ENCODE data around the gene GDF15. TPM values are rescaled to one million over a fixed set of nuclear protein-coding genes. Genes with fewer than 3 reads are reported as not detected.
A peak's percentile ranks its signal among the peaks of the same experiment; 100 is the strongest.

Gene GDF15
- total RNA-seq, 2 experiments from 2014 or later, result 0.34 to 0.75 TPM

GRCh38 chr19:18406749-18407148 is 20.8 kb downstream of the GDF15 start:
- ATAC-seq (ENCODE audit: low read depth) (no peak), DNase-seq (no peak)
- Mint-ChIP-seq H3K9me3 (no peaks in the 10 kb centered on the region), H3K4me1 (peaks cover 7% of the 10 kb centered on the region), H3K36me3 (no peaks in the 10 kb centered on the region), H3K4me3 (no peak overlapping the region), H3K27ac (no peak overlapping the region), H3K27me3 (peaks cover 4% of the 10 kb centered on the region)
- POLR2A ChIA-PET, result no interaction called here

DNA sequence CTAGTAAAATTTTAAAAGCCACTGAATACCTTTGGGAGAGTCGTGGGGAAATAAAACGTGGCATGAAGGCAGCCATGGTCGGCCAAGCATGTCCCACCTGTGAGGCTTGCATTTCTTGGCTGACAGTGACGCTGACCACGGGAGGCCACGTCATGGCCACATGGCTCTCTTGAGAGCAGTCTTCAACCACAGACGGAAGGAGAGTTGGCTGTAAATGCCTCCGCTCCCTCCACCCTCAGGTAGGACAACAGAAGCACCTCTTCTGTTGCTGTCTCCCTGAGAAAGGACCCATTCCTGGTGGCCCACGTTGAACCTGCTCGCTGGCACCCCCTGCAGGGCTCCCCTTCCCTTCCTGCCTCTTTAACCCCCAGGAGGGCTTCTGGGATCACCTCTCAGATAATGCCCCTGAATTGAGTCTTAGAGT is 22.1 kb downstream of the GDF15 start:
- no peak for ATAC-seq (ENCODE audit: low read depth)
- no peak overlapping the region for H3K4me3 Mint-ChIP-seq

DNA sequence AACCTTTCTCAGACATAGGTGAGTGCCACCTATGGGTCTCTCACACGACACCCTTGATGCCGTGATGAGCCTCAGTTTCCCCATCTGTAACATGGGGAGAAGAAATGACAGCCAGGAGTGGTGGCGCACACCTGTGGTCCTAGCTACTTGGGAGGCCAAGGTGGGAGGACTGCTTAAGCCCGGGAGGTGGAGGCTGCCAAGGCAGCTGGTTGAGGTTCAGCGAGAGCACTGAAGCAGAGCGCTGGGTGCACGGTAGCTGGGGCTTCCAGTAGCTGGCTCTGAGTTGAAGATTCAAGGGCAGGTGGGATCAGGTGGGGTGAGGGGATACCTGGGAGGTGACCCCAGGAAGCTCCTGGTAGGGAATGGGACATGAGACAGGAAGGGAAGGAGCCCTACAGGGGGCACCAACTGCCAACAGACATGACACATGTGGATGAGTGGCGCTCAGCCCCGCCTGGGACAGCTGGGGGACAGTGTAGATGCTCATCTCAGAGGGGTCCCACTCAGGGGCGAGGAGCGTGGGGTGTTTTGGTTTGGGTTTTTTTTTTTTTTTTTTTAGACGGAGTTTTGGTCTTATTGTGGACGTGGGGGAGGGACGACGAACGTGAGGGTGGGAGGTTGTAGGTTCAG is 26.8 kb downstream of the GDF15 start:
- no peaks in the 10 kb centered on the region for H3K36me3 Mint-ChIP-seq
- H3K27ac Mint-ChIP-seq, result no peak overlapping the region
- peaks cover 36% of the 10 kb centered on the region for H3K4me1 Mint-ChIP-seq
- DNase-seq (no peak), ATAC-seq (ENCODE audit: low read depth) (no peak)
- POLR2A ChIA-PET, result interaction anchor here (1.1 to 7.7 kb wide), 3 partner anchors 33 to 220 kb away, joined by 3 to 103 read pairs (median 3); partner anchors contain the start of genes JUND and MPV17L2
- peaks cover 4% of the 10 kb centered on the region for H3K27me3 Mint-ChIP-seq
- no peaks in the 10 kb centered on the region for H3K9me3 Mint-ChIP-seq
- no peak overlapping the region for H3K4me3 Mint-ChIP-seq

More for the DNA sequence above, 22.1 kb downstream of the GDF15 start:
- peak; percentile 63 for DNase-seq
- peaks cover 5% of the 10 kb centered on the region for H3K4me1 Mint-ChIP-seq
- H3K27ac Mint-ChIP-seq, result no peak overlapping the region
- no peaks in the 10 kb centered on the region for H3K9me3 Mint-ChIP-seq
- no peaks in the 10 kb centered on the region for H3K36me3 Mint-ChIP-seq
- POLR2A ChIA-PET, result no interaction called here
- peaks cover 4% of the 10 kb centered on the region for H3K27me3 Mint-ChIP-seq

DNA sequence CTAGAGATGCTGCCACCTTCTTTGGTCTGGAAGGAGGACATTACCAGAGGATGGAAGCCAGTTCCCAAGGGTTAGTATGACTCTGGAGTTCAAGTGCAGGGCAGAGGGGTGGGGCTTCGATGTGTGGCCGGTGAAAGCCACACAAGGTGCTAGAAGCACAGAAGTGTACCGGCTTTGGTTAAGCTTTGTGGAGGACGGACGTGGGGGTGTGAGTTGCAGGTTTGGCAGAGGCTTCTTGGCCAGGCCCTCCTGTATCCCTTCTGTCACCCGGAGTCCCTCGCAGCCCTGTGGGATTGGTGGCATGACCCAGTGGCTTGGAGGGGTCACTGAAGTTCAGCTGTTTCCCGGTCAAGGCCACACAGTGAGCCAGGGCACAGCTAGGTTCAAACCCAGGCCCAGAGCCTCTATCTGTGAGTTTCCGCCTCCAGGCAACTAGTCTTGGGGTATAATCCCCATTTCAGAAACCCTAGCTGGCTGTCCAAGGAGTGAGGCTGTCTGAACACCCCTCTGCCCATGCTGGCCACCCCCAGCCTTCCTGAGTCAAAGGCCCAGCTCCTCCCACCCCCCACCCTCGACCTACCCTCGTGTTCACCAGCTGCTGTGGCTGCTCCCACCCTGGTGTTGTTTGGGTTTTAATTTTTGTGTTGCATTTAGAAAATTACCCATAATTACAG is 28.7 kb downstream of the GDF15 start:
- ATAC-seq (ENCODE audit: low read depth) (peak; percentile 15), DNase-seq (peak; percentile 64)
- Mint-ChIP-seq H3K36me3 (no peaks in the 10 kb centered on the region), H3K4me1 (peaks cover 46% of the 10 kb centered on the region), H3K4me3 (peak overlapping the region; percentile 61), H3K9me3 (no peaks in the 10 kb centered on the region), H3K27me3 (peaks cover 4% of the 10 kb centered on the region), H3K27ac (peak overlapping the region; percentile 86)
- POLR2A ChIA-PET, result interaction anchor here (0.5 to 7.7 kb wide), 12 partner anchors 14 to 262 kb away, joined by 3 to 103 read pairs (median 3); partner anchors contain the start of genes ISYNA1, JUND, LSM4 and PIK3R2

DNA sequence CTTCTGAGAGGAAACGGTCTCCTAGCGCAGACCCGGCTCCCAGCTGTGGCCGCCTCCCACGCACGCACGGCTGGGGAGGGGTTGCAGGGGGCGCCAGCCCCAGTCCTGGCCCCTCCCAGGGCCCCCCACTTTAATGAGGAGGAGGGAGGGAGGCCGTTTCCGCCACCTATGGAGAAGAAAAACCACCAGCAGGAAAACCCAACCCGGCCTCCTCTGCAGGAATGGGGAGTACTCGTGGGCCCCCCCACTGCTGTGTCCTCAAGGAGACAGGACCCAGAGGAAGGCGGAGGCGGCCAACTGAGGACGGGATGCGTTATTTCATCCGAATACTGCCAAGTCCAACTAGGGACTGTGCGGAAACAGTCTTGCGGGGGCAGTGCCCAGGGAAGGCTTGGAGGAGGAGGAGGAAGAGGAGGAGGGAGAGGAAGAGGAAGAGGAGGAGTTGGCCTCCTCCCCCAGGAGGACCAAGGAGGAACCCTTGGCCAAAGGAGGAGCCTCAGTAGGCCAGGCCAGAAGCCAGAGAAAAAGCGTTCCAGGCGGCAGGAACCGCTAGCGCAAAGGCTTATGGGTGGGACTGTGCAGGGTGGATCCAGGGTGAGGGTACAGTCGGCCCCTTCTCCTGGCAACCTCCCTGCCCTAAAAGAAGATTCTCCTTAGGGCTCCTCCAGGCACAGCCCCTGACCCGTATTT is 29.4 kb downstream of the GDF15 start:
- DNase-seq (peak; percentile 49), ATAC-seq (ENCODE audit: low read depth) (no peak)
- Mint-ChIP-seq H3K4me3 (peak overlapping the region; percentile 85), H3K27me3 (peaks cover 4% of the 10 kb centered on the region), H3K4me1 (peaks cover 48% of the 10 kb centered on the region), H3K36me3 (peaks cover 2% of the 10 kb centered on the region), H3K9me3 (no peaks in the 10 kb centered on the region), H3K27ac (peak overlapping the region; percentile 86)
- POLR2A ChIA-PET, result interaction anchor here (0.7 to 7.7 kb wide), 11 partner anchors 14 to 263 kb away, joined by 3 to 103 read pairs (median 4); partner anchors contain the start of genes ISYNA1, JUND, LSM4 and PIK3R2

DNA sequence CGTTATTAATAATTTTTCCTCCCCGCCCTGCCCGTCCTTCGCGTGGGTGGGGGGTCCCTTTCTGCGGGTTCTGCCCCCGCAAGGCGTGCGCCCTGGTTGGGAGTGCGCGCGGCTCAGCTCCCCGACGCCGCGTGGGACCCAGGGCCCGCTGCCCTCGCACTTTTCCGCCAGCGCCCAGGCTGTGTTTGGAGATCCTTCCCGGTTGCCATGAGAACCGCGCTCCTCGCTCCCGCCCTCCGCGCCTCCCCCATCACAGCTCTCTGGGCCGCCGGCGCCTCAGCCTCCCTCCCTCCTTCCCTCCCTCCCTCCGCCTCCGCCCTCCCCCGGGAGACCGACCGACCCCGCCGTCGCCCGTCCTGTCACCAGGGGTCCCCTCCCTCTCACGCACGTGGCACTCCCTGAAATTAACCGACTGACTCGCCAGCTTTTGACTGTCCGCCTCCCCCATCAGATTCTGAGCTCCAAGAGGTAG is 30.9 kb downstream of the GDF15 start:
- H3K27ac Mint-ChIP-seq, result peak overlapping the region; percentile 86
- H3K27me3 Mint-ChIP-seq, result no peaks in the 10 kb centered on the region
- peaks cover 3% of the 10 kb centered on the region for H3K36me3 Mint-ChIP-seq
- DNase-seq, result no peak
- peak; percentile 11 for ATAC-seq (ENCODE audit: low read depth)
- peak overlapping the region; percentile 85 for H3K4me3 Mint-ChIP-seq
- peaks cover 55% of the 10 kb centered on the region for H3K4me1 Mint-ChIP-seq
- POLR2A ChIA-PET, result interaction anchor here (0.8 to 7.7 kb wide), 15 partner anchors 12 to 502 kb away, joined by 3 to 103 read pairs (median 6); partner anchors contain the start of genes COPE, DDX49, JUND and LSM4
- no peaks in the 10 kb centered on the region for H3K9me3 Mint-ChIP-seq

- peaks cover 61% of the 10 kb centered on the region for H3K4me1 Mint-ChIP-seq
- H3K36me3 Mint-ChIP-seq, result peaks cover 3% of the 10 kb centered on the region
- peak overlapping the region; percentile 93 for H3K27ac Mint-ChIP-seq
- POLR2A ChIA-PET, result interaction anchor here (0.9 to 7.7 kb wide), 15 partner anchors 12 to 502 kb away, joined by 3 to 103 read pairs (median 6); partner anchors contain the start of genes COPE, DDX49, JUND and LSM4
- ATAC-seq (ENCODE audit: low read depth) (peak; percentile 8), DNase-seq (peak; percentile 74)
- no peaks in the 10 kb centered on the region for H3K9me3 Mint-ChIP-seq
- H3K4me3 Mint-ChIP-seq, result peak overlapping the region; percentile 85
- no peaks in the 10 kb centered on the region for H3K27me3 Mint-ChIP-seq
Measured at GRCh38 chr19:18417250-18418028, 31.5 kb downstream of the GDF15 start.

- Mint-ChIP-seq H3K4me3 (peak overlapping the region; percentile 80), H3K27ac (peak overlapping the region; percentile 93), H3K9me3 (no peaks in the 10 kb centered on the region), H3K27me3 (no peaks in the 10 kb centered on the region), H3K36me3 (peaks cover 8% of the 10 kb centered on the region), H3K4me1 (peaks cover 66% of the 10 kb centered on the region)
- POLR2A ChIA-PET, result interaction anchor here (1.2 to 7.7 kb wide), 6 partner anchors 11 to 501 kb away, joined by 3 to 103 read pairs (median 13); partner anchors contain the start of genes COPE, DDX49 and JUND
- ATAC-seq (ENCODE audit: low read depth) (no peak), DNase-seq (peak; percentile 61)
Measured at GRCh38 chr19:18418029-18418482, 32.1 kb downstream of the GDF15 start.

GRCh38 chr19:18418483-18419194 is 32.7 kb downstream of the GDF15 start:
- H3K36me3 Mint-ChIP-seq, result peaks cover 11% of the 10 kb centered on the region
- H3K9me3 Mint-ChIP-seq, result no peaks in the 10 kb centered on the region
- POLR2A ChIA-PET, result interaction anchor here (0.6 to 7.7 kb wide), 16 partner anchors 10 to 437 kb away, joined by 3 to 103 read pairs (median 4); partner anchors contain the start of genes JUND, KXD1, LRRC25 and LSM4
- H3K27ac Mint-ChIP-seq, result peak overlapping the region; percentile 93
- DNase-seq (no peak), ATAC-seq (ENCODE audit: low read depth) (peak; percentile 14)
- H3K27me3 Mint-ChIP-seq, result no peaks in the 10 kb centered on the region
- peak overlapping the region; percentile 80 for H3K4me3 Mint-ChIP-seq
- peaks cover 68% of the 10 kb centered on the region for H3K4me1 Mint-ChIP-seq

GRCh38 chr19:18419195-18419698 is 33.3 kb downstream of the GDF15 start, which contains the start of gene SSBP4:
Gene SSBP4, plus strand, starts transcription at chr19:18419398. Its CDS starts 251 bp downstream, at chr19:18419649.
- POLR2A ChIA-PET, result interaction anchor here (0.6 to 7.7 kb wide), 15 partner anchors 10 to 437 kb away, joined by 3 to 103 read pairs (median 4); partner anchors contain the start of genes JUND, KXD1, LRRC25 and LSM4
- no peaks in the 10 kb centered on the region for H3K9me3 Mint-ChIP-seq
- DNase-seq (peak; percentile 93), ATAC-seq (ENCODE audit: low read depth) (peak; percentile 27)
- peaks cover 68% of the 10 kb centered on the region for H3K4me1 Mint-ChIP-seq
- H3K27ac Mint-ChIP-seq, result peak within 1 kb of the TSS; percentile 93
- no peaks in the 10 kb centered on the region for H3K27me3 Mint-ChIP-seq
- peaks cover 11% of the 10 kb centered on the region for H3K36me3 Mint-ChIP-seq
- H3K4me3 Mint-ChIP-seq, result peak within 1 kb of the TSS; percentile 99

DNA sequence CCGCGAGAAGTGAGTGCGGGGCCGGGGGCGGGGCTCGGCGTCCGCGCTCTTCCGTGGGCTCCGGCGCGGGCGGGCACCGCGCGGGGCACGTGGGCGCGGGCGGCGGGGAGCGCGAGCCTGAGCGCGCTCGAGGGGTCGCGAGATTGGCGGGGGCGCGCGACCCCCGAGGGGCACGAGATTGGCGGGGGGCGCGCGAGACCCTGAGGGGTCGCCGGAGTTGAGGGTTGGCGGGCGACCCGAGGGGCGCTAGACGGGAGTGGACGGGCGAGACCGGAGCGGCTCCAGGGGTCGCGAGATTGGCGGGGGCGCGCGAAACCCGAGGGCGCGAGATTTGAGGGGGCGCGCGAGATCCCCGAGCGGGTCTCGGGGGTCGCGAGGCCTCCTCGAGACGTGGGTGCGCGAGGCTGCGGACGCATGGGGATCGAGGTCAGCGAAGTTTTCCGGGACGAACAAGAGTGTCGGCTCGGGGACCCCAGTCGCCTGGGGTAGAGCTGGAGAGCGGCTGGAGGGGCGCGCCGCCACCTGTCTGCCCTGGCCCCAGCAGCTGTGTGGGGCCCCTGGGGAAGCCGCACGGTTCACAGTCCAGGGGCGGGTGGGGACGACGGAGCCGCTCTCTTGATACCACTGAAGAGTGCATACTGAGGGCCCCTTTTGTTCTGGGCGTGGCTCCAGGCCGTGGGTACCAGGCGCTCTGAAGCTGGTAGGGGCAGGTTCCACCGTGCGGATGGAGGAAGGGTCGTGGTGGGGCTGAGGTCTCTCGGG is 33.9 kb downstream of the GDF15 start:
- no peaks in the 10 kb centered on the region for H3K27me3 Mint-ChIP-seq
- ATAC-seq (ENCODE audit: low read depth), result peak; percentile 20
- POLR2A ChIA-PET, result interaction anchor here (0.8 to 7.7 kb wide), 16 partner anchors 9 to 499 kb away, joined by 3 to 103 read pairs (median 4); partner anchors contain the start of genes COPE, DDX49, JUND and KXD1

More for the DNA sequence above, 33.9 kb downstream of the GDF15 start:
- peak overlapping the region; percentile 99 for H3K4me3 Mint-ChIP-seq
- no peaks in the 10 kb centered on the region for H3K9me3 Mint-ChIP-seq
- H3K36me3 Mint-ChIP-seq, result peaks cover 11% of the 10 kb centered on the region
- peak overlapping the region; percentile 90 for H3K27ac Mint-ChIP-seq
- H3K4me1 Mint-ChIP-seq, result peaks cover 63% of the 10 kb centered on the region
- peak; percentile 68 for DNase-seq

Data from activated naive CD8-positive, alpha-beta T cell treated with anti-CD3 and anti-CD28 coated beads, Interleukin-2, amount 10 ng/mL, durations not matched to agents 7 days and 5 days (primary cell).